ENCODE results near the gene TCL1B. TPM values are rescaled to one million over a fixed set of nuclear protein-coding genes. Genes with fewer than 3 reads are reported as not detected.

TCL1B gene
- total RNA-seq, 4 donors from 2014 or later = not detected

- Histone ChIP-seq H3K4me3 (no peak overlapping the region), H3K27ac (no peak overlapping the region), H3K9me3 (no peaks in the 10 kb centered on the region), H3K4me1 (no peaks in the 10 kb centered on the region), H3K27me3 (peaks cover 0 to 24% (median 0%) of the 10 kb centered on the region in 3 donors), H3K36me3 (no peaks in the 10 kb centered on the region)
- DNase-seq (no peak), ATAC-seq (no peak)
- TF ChIP-seq POLR2A (IDR thresholded peaks at IDR 0.05) (no peak), CTCF (IDR thresholded peaks at IDR 0.05 in 4 of 5, conservative IDR thresholded peaks at IDR 0.05 in 1 of 5) (no peak)
- in situ Hi-C loops (cut with MboI; ENCODE audit: low sequenced_read_pairs in 4 of 4) = loop anchor here in 1 of 4 donors (25.0 kb wide), 1 partner anchor 260 kb away; no protein-coding TSS in a partner anchor
- intact Hi-C loops (cut with DNase I; ENCODE audit: low total_unique reads) = no loop called here
These were observed 11.5 kb downstream of the TCL1B start for GRCh38 chr14:95697764-95698163.

DNA sequence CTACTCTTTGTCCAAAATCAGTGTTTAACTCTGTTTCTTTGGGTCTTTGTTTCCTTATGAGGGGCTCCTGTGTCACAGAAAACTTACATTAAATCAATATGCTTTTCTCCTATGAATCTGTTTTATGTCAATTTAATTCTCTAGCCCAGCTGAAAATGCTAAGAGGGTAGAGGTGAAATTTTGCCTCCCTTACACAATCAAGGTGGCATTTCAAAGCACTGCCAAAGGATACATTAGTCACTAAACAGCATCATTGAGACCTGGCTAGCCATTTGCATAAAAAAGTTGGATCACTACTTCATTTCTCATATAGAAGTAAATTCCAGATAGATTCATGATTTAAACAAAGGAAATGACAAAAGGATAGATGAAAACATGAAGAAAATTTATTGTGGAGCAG, 12.1 kb downstream of the TCL1B start:
- no peaks in the 10 kb centered on the region for H3K4me1 ChIP-seq
- no peak for TF ChIP-seq POLR2A (IDR thresholded peaks at IDR 0.05)
- no peak for TF ChIP-seq CTCF (IDR thresholded peaks at IDR 0.05 in 4 of 5, conservative IDR thresholded peaks at IDR 0.05 in 1 of 5)
- no peaks in the 10 kb centered on the region for H3K36me3 ChIP-seq
- no peak overlapping the region for H3K4me3 ChIP-seq
- no peak overlapping the region for H3K27ac ChIP-seq
- no peak for ATAC-seq
- DNase-seq = no peak
- no peaks in the 10 kb centered on the region for H3K9me3 ChIP-seq
- intact Hi-C loops (cut with DNase I; ENCODE audit: low total_unique reads) (no loop called here), in situ Hi-C loops (cut with MboI; ENCODE audit: low sequenced_read_pairs in 4 of 4) (loop anchor here in 1 of 4 donors (25.0 kb wide), 1 partner anchor 261 kb away; no protein-coding TSS in a partner anchor)
- peaks cover 0 to 24% (median 1%) of the 10 kb centered on the region in 3 donors for H3K27me3 ChIP-seq

GRCh38 chr14:95699412-95699811, 13.2 kb downstream of the TCL1B start:
- ATAC-seq (no peak), DNase-seq (no peak)
- no peak overlapping the region for H3K27ac ChIP-seq
- H3K36me3 ChIP-seq = no peaks in the 10 kb centered on the region
- no peak overlapping the region for H3K4me3 ChIP-seq
- in situ Hi-C loops (cut with MboI; ENCODE audit: low sequenced_read_pairs in 4 of 4) (loop anchor here in 1 of 4 donors (25.0 kb wide), 1 partner anchor 262 kb away; no protein-coding TSS in a partner anchor), intact Hi-C loops (cut with DNase I; ENCODE audit: low total_unique reads) (no loop called here)
- no peaks in the 10 kb centered on the region for H3K4me1 ChIP-seq
- no peak for TF ChIP-seq POLR2A (IDR thresholded peaks at IDR 0.05)
- TF ChIP-seq CTCF (IDR thresholded peaks at IDR 0.05 in 4 of 5, conservative IDR thresholded peaks at IDR 0.05 in 1 of 5) = no peak
- no peaks in the 10 kb centered on the region for H3K9me3 ChIP-seq
- peaks cover 0 to 24% (median 3%) of the 10 kb centered on the region in 3 donors for H3K27me3 ChIP-seq

DNA sequence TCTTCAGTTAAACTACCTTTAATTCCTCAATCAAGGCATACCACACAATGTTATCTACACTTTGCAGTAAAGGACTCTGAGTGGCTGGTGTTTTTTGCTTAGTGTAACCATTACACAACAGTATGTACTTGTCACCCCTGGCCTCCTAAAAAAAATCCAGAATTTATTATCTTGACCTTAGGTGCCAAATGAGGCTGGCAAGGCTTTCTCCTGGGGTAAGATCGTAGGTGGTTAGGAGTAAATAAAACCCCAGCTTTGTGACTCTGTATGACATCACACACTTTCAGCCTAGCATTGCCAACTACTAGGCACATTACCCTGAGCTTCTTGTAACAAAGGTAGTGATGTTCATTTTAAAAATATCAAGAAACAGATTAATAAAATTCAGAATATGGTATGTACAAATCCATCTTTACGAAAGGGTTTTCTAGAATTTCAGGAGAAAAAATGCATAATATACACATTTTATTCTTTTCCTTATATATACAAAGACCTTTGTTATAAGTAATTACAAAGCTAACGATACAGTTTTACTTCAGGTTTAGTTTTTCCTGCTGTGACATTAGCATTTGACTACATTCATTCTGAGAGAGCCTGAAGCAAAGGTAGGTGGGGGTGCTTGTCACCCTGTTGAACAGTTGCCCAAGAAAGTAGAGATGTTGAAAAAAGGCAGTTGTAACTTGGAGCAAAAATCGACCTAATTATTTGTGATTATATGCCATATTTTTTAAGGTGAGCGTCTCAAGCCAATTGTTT, 14.2 kb downstream of the TCL1B start:
- Histone ChIP-seq H3K4me1 (no peaks in the 10 kb centered on the region), H3K36me3 (no peaks in the 10 kb centered on the region), H3K27ac (no peak overlapping the region), H3K4me3 (no peak overlapping the region), H3K27me3 (peaks cover 0 to 24% (median 3%) of the 10 kb centered on the region in 3 donors), H3K9me3 (no peaks in the 10 kb centered on the region)
- TF ChIP-seq POLR2A (IDR thresholded peaks at IDR 0.05) (no peak), CTCF (IDR thresholded peaks at IDR 0.05 in 4 of 5, conservative IDR thresholded peaks at IDR 0.05 in 1 of 5) (no peak)
- in situ Hi-C loops (cut with MboI; ENCODE audit: low sequenced_read_pairs in 4 of 4) = no loop called here
- intact Hi-C loops (cut with DNase I; ENCODE audit: low total_unique reads) = no loop called here
- ATAC-seq = no peak
- DNase-seq = no peak
